IMR-90 (cell line): ENCODE measurements around the gene ODAD3. TPM values are rescaled to one million over a fixed set of nuclear protein-coding genes. Genes with fewer than 3 reads are reported as not detected.

Experiments
- ATAC-seq: fragments of 200-7000 bp; cut with Tn5 transposase; 2 replicates; pipeline ENCODE4 v1.9.1; 2020; ENCODE audit warnings: low read depth, mild to moderate bottlenecking, moderate library complexity
- BruUV-seq: library from RNA; stranded (reverse); fragments of 400-500 nt; replicated peaks from 2 replicates; lab custom pipeline; 2021; lab: Mats Ljungman, UMichigan
- CTCF ChIA-PET: fragments of 300-600 bp; formaldehyde crosslinking; extraction: SDS; loops from one replicate; lab custom pipeline; 2021; ENCODE audit warnings: antibody characterized with exemption; lab: Yijun Ruan, JAX
- POLR2A ChIA-PET: fragments of 300-600 bp; sonication (Branson Sonifier 250); formaldehyde crosslinking; loops from one replicate; lab custom pipeline; 2022; ENCODE audit warnings: antibody characterized with exemption; ENCODE audit not compliant: unreplicated experiment; lab: Charles Lee
- DNase-seq: peaks from one replicate; pipeline ENCODE4 v3.0.0; 2013
- H2AFZ ChIP-seq: replicated peaks from 2 replicates; pipeline ENCODE3; 2013; ENCODE audit warnings: low read length, mild to moderate bottlenecking; ENCODE audit not compliant: poor library complexity
- H2AK5ac ChIP-seq: 2 replicates; pipeline ENCODE4 v1.6.1; 2013; ENCODE audit warnings: low read depth, low read length, inconsistent platforms
- H2AK9ac ChIP-seq: replicated peaks from 2 replicates; pipeline ENCODE3; 2013; ENCODE audit warnings: mild to moderate bottlenecking, low read depth, low read length, moderate library complexity; ENCODE audit not compliant: poor library complexity
- H2BK120ac ChIP-seq: 2 replicates; pipeline ENCODE4 v1.6.1; 2013; ENCODE audit warnings: low read depth, low read length, inconsistent platforms
- H2BK15ac ChIP-seq: 3 replicates; pipeline ENCODE4 v1.6.1; 2013; ENCODE audit warnings: low read depth, low read length, inconsistent platforms
- H2BK20ac ChIP-seq: 2 replicates; pipeline ENCODE4 v1.6.1; 2013; ENCODE audit warnings: low read depth, mild to moderate bottlenecking, inconsistent platforms, low read length, moderate library complexity
- H2BK5ac ChIP-seq: 2 replicates; pipeline ENCODE4 v1.6.1; 2013; ENCODE audit warnings: mild to moderate bottlenecking, low read depth, low read length, inconsistent platforms; ENCODE audit not compliant: poor library complexity, severe bottlenecking
- H3K14ac ChIP-seq: replicated peaks from 2 replicates; pipeline ENCODE4 v1.6.1; 2013; ENCODE audit warnings: low read depth, low read length, inconsistent platforms
- H3K18ac ChIP-seq: 2 replicates; pipeline ENCODE4 v1.6.1; 2013; ENCODE audit warnings: low read depth, low read length, control low read depth
- H3K23ac ChIP-seq: 2 replicates; pipeline ENCODE4 v1.6.1; 2013; ENCODE audit warnings: low read depth, low read length, inconsistent platforms
- H3K27ac ChIP-seq: 2 replicates; pipeline ENCODE4 v1.5.1; 2013; ENCODE audit warnings: mild to moderate bottlenecking, control low read depth, low read length; ENCODE audit not compliant: insufficient read depth
- H3K27me3 ChIP-seq: 2 replicates; pipeline ENCODE4 v1.6.1; 2013; ENCODE audit warnings: low read length; ENCODE audit not compliant: control insufficient read depth, insufficient read depth
- H3K36me3 ChIP-seq: 2 replicates; pipeline ENCODE4 v1.6.1; 2013; ENCODE audit warnings: low read length, mixed read lengths; ENCODE audit not compliant: control insufficient read depth, insufficient read depth
- H3K4ac ChIP-seq: 2 replicates; pipeline ENCODE4 v1.6.1; 2013; ENCODE audit warnings: low read depth, low read length, inconsistent platforms
- H3K4me1 ChIP-seq: 2 replicates; pipeline ENCODE4 v1.6.1; 2013; ENCODE audit warnings: low read length, mixed read lengths; ENCODE audit not compliant: control insufficient read depth, insufficient read depth
- H3K4me2 ChIP-seq: 2 replicates; pipeline ENCODE4 v1.6.1; 2013; ENCODE audit warnings: low read depth, mild to moderate bottlenecking, control low read depth, low read length, moderate library complexity
- H3K4me3 ChIP-seq: 2 replicates; pipeline ENCODE4 v1.5.1; 2013; ENCODE audit warnings: low read depth, mild to moderate bottlenecking, control low read depth, low read length, moderate library complexity; ENCODE audit not compliant: insufficient read depth
- H3K56ac ChIP-seq: 2 replicates; pipeline ENCODE4 v1.6.1; 2013; ENCODE audit warnings: low read length, inconsistent platforms; ENCODE audit not compliant: insufficient read depth; ENCODE audit errors: extremely low read depth
- H3K79me1 ChIP-seq, 2 experiments: 2 replicates each; pipeline ENCODE4 v1.6.1; 2013; ENCODE audit warnings: low read length in 2 of 2, inconsistent platforms in 1 of 2, low read depth in 1 of 2
- H3K9ac ChIP-seq: 2 replicates; pipeline ENCODE4 v1.6.1; 2013; ENCODE audit warnings: low read depth, low read length, control low read depth
- H3K9me1 ChIP-seq: 2 replicates; pipeline ENCODE4 v1.6.1; 2013; ENCODE audit warnings: low read length, inconsistent platforms; ENCODE audit not compliant: insufficient read depth
- H3K9me3 ChIP-seq: 2 replicates; pipeline ENCODE4 v1.6.1; 2013; ENCODE audit warnings: low read length; ENCODE audit not compliant: control insufficient read depth, insufficient read depth
- H4K20me1 ChIP-seq: 2 replicates; pipeline ENCODE4 v1.6.1; 2013; ENCODE audit warnings: low read length, inconsistent platforms; ENCODE audit not compliant: insufficient read depth
- H4K5ac ChIP-seq: 2 replicates; pipeline ENCODE4 v1.6.1; 2013; ENCODE audit warnings: mild to moderate bottlenecking, low read depth, low read length, control low read depth
- H4K8ac ChIP-seq, 2 experiments: 2 replicates each; pipeline ENCODE4 v1.6.1; 2013; ENCODE audit warnings: low read depth in 2 of 2, low read length in 2 of 2, control low read depth in 1 of 2, inconsistent platforms in 1 of 2
- H4K91ac ChIP-seq: 2 replicates; pipeline ENCODE4 v1.6.1; 2013; ENCODE audit warnings: low read depth, low read length, inconsistent platforms; ENCODE audit not compliant: insufficient read depth
- CHD1 ChIP-seq: IDR thresholded peaks from 2 replicates; pipeline ENCODE4 v1.6.1; 2012; ENCODE audit warnings: low read depth, low read length, improper control_type of control experiment
- ELK1 ChIP-seq: fragments of 150-350 bp; IDR thresholded peaks from 2 replicates; pipeline ENCODE4 v1.6.1; 2016; ENCODE audit warnings: low read depth, mild to moderate bottlenecking, low read length, moderate library complexity, borderline replicate concordance
- FOS ChIP-seq: fragments of 150-350 bp; IDR thresholded peaks from 2 replicates; pipeline ENCODE4 v1.6.1; 2016; ENCODE audit warnings: low read depth, low read length
- MAFK ChIP-seq: IDR thresholded peaks from 2 replicates; pipeline ENCODE4 v1.6.1; 2012; ENCODE audit warnings: low read depth, low read length, improper control_type of control experiment
- MAZ ChIP-seq: IDR thresholded peaks from 2 replicates; pipeline ENCODE4 v1.6.1; 2012; ENCODE audit warnings: low read depth, mild to moderate bottlenecking, low read length, improper control_type of control experiment, moderate library complexity, borderline replicate concordance
- MXI1 ChIP-seq: IDR thresholded peaks from 2 replicates; pipeline ENCODE4 v1.6.1; 2012; ENCODE audit warnings: low read depth, mild to moderate bottlenecking, low read length, moderate library complexity, borderline replicate concordance
- RCOR1 ChIP-seq: IDR thresholded peaks from 2 replicates; pipeline ENCODE4 v1.6.1; 2012; ENCODE audit warnings: mild to moderate bottlenecking, low read length, improper control_type of control experiment; ENCODE audit not compliant: insufficient replicate concordance
- USF2 ChIP-seq: fragments of 150-350 bp; IDR thresholded peaks from 2 replicates; pipeline ENCODE4 v1.6.1; 2017; ENCODE audit warnings: mild to moderate bottlenecking, antibody characterized with exemption, low read length, low read depth
- WGBS, 2 experiments: methylation state at CpG; one replicate each; pipeline versions ENCODE4 v1.1.5 to v1.1.7; 2013; ENCODE audit warnings: missing lambda C conversion rate in 2 of 2; ENCODE audit not compliant: insufficient read length in 1 of 2; ENCODE audit errors: extremely low coverage in 2 of 2; 5-methylcytosine and 5-hydroxymethylcytosine counted together
- dilution Hi-C: fragments of 300-500 bp; cut with HindIII; formaldehyde crosslinking; loops from one replicate; pipeline ENCODE4 v1.14.3; 2018; ENCODE audit warnings: low sequenced_read_pairs; ENCODE audit not compliant: unreplicated experiment
- in situ Hi-C: fragments of 300-500 bp; cut with MboI; formaldehyde crosslinking; loops from 3 replicates; pipeline ENCODE4 v1.14.3; 2019; ENCODE audit warnings: low sequenced_read_pairs, inconsistent platforms, mixed read lengths
- intact Hi-C: fragments of 100-400 bp; cut with micrococcal nuclease; formaldehyde crosslinking; loops from 2 replicates; pipeline ENCODE4 v1.10.0; 2022
- polyA plus RNA-seq, 3 experiments: library from polyadenylated mRNA; depleted of rRNA; stranded (reverse); fragments of >200 nt; gene quantifications; 2 replicates each; pipeline ENCODE4 v1.2.3, GENCODE V29; 2012; ENCODE audit warnings: low replicate concordance in 1 of 3
- total RNA-seq: library from RNA; depleted of rRNA; stranded (reverse); fragments of >200 nt; gene quantifications from 2 replicates; pipeline ENCODE4 v1.2.3, GENCODE V29; 2012

The ODAD3 gene
- total and polyA plus RNA-seq, 2 of the 4 experiments (the other 2 are of a cell fraction) = under 0.01 to 0.44 TPM

- peaks cover 2% of the 10 kb centered on the region; the same call in 1 of the 2 replicates for H3K4me1 ChIP-seq
- H3K14ac ChIP-seq = no peak overlapping the region
- H3K27ac ChIP-seq = no peak overlapping the region
- H3K4me3 ChIP-seq = no peak overlapping the region
- H3K4ac ChIP-seq = no peak overlapping the region
- no peak overlapping the region for H4K8ac ChIP-seq
- H3K23ac ChIP-seq = no peak overlapping the region
- no peak overlapping the region for H3K9ac ChIP-seq
- no peaks in the 10 kb centered on the region for H3K79me1 ChIP-seq
- DNase-seq (no peak), ATAC-seq (no peak)
- H3K36me3 ChIP-seq = no peaks in the 10 kb centered on the region
- H2BK120ac ChIP-seq = no peak overlapping the region
- H2BK15ac ChIP-seq = no peak overlapping the region
- no peaks in the 10 kb centered on the region for H4K20me1 ChIP-seq
- H3K18ac ChIP-seq = no peak overlapping the region
- in situ Hi-C loops (no loop called here), dilution Hi-C loops (no loop called here), intact Hi-C loops (loop anchor here (5.0 kb wide), 1 partner anchor 41 kb away; the partner anchor contains the start of gene EPOR)
- H4K5ac ChIP-seq = no peak overlapping the region
- H2AFZ ChIP-seq = no peak overlapping the region
- H2BK20ac ChIP-seq = no peak overlapping the region
- no peak overlapping the region for H3K4me2 ChIP-seq
- peaks cover 41% of the 10 kb centered on the region for H3K27me3 ChIP-seq
- H2AK9ac ChIP-seq = no peak overlapping the region
- no peak for TF ChIP-seq MAZ
- no peak for TF ChIP-seq FOS
- no peak for TF ChIP-seq RCOR1
- TF ChIP-seq MXI1 = no peak
- no peak for TF ChIP-seq USF2
- TF ChIP-seq ELK1 = no peak
- no peak for TF ChIP-seq CHD1
- no peak for TF ChIP-seq MAFK
- ChIA-PET POLR2A (no interaction called here), CTCF (interaction anchor here (0.8 to 1.2 kb wide), 2 partner anchors 40 to 42 kb away, joined by 3 to 4 read pairs; no protein-coding TSS in a partner anchor)
- H2AK5ac ChIP-seq = no peak overlapping the region
- no peak overlapping the region for H2BK5ac ChIP-seq
- BruUV-seq = no TSS peak
- no peak overlapping the region for H3K56ac ChIP-seq
- no peak overlapping the region for H4K91ac ChIP-seq
- H3K9me1 ChIP-seq = no peaks in the 10 kb centered on the region
- 46% methylated on average over 12 of the region's 27 CpGs; no CpG with 5 or more reads in 1 of the 2 experiments for WGBS, 2 experiments
- no peaks in the 10 kb centered on the region for H3K9me3 ChIP-seq
Observed at GRCh38 chr19:11423164-11423790, 11.6 kb downstream of the ODAD3 start.
